Activated CD8-positive, alpha-beta T cell treated with anti-CD3 and anti-CD28 coated beads, Interleukin-2, amount 10 ng/mL, durations not matched to agents 7 days and 5 days (primary cell): ENCODE results near the gene ACVR1. TPM values are rescaled to one million over a fixed set of nuclear protein-coding genes. Genes with fewer than 3 reads are reported as not detected.
"Not testable (repeated sequence)": the region's sequence is repeated elsewhere in the genome, so short reads cannot be mapped to it uniquely, and the experiment has no call there.

ENCODE experiments used
- ATAC-seq: fragments of 150-1000 bp; cut with Tn5 transposase; one replicate; pipeline ENCODE4 v1.10.0; 2021; ENCODE audit warnings: moderate library complexity
- CTCF ChIA-PET: fragments of 350-600 bp; sonication (Branson Sonifier 250); formaldehyde crosslinking; loops from one replicate; lab custom pipeline; 2021; ENCODE audit warnings: antibody characterized with exemption; lab: Charles Lee
- POLR2A ChIA-PET: fragments of 350-600 bp; sonication (Branson Sonifier 250); formaldehyde crosslinking; loops from one replicate; lab custom pipeline; 2021; ENCODE audit warnings: antibody characterized with exemption; lab: Charles Lee
- DNase-seq: peaks from one replicate; pipeline ENCODE4 v3.0.0-alpha.2; 2020
- H3K27ac Mint-ChIP-seq: one replicate; pipeline ENCODE4 v1.8.0; 2021; ENCODE audit warnings: mild to moderate bottlenecking, mixed read lengths
- H3K27me3 Mint-ChIP-seq: one replicate; pipeline ENCODE4 v1.8.0; 2021; ENCODE audit warnings: low read depth, mixed read lengths
- H3K36me3 Mint-ChIP-seq: one replicate; pipeline ENCODE4 v1.8.0; 2021; ENCODE audit warnings: low read depth, mixed read lengths
- H3K4me1 Mint-ChIP-seq: one replicate; pipeline ENCODE4 v1.8.0; 2021; ENCODE audit warnings: low read depth, mixed read lengths
- H3K4me3 Mint-ChIP-seq: one replicate; pipeline ENCODE4 v1.8.0; 2021; ENCODE audit warnings: mild to moderate bottlenecking, mixed read lengths
- H3K9me3 Mint-ChIP-seq: one replicate; pipeline ENCODE4 v1.8.0; 2022; ENCODE audit warnings: mixed read lengths; ENCODE audit not compliant: insufficient read depth
- total RNA-seq, 2 experiments: library from RNA; stranded (reverse); gene quantifications; one replicate each; pipeline ENCODE4 v1.2.3, GENCODE V29; 2021

The ACVR1 gene
- total RNA-seq, 2 experiments from 2014 or later = 10.7 to 13.6 TPM

GRCh38 chr2:157726946-157727345 lies 149.2 kb downstream of the ACVR1 start:
- H3K36me3 Mint-ChIP-seq = peaks cover 19% of the 10 kb centered on the region
- ATAC-seq = no peak
- ChIA-PET POLR2A (no interaction called here), CTCF (interaction anchor here (0.7 kb wide), 1 partner anchor 98 kb away, joined by 3 read pairs; no protein-coding TSS in a partner anchor)
- no peaks in the 10 kb centered on the region for H3K4me1 Mint-ChIP-seq
- no peak for DNase-seq
- no peak overlapping the region for H3K4me3 Mint-ChIP-seq
- H3K27ac Mint-ChIP-seq = no peak overlapping the region
- H3K27me3 Mint-ChIP-seq = no peaks in the 10 kb centered on the region
- H3K9me3 Mint-ChIP-seq = peaks cover 23% of the 10 kb centered on the region

GRCh38 chr2:157725846-157726245 lies 150.3 kb downstream of the ACVR1 start:
- H3K27ac Mint-ChIP-seq = no peak overlapping the region
- CTCF ChIA-PET = no interaction called here
- H3K27me3 Mint-ChIP-seq = no peaks in the 10 kb centered on the region
- POLR2A ChIA-PET = no interaction called here
- no peak overlapping the region for H3K4me3 Mint-ChIP-seq
- DNase-seq (no peak), ATAC-seq (no peak)
- H3K4me1 Mint-ChIP-seq = no peaks in the 10 kb centered on the region
- peaks cover 28% of the 10 kb centered on the region for H3K9me3 Mint-ChIP-seq
- peaks cover 16% of the 10 kb centered on the region for H3K36me3 Mint-ChIP-seq

- DNase-seq = no peak
- no peak for ATAC-seq
- no peaks in the 10 kb centered on the region for H3K27me3 Mint-ChIP-seq
- no peaks in the 10 kb centered on the region for H3K4me1 Mint-ChIP-seq
- CTCF ChIA-PET = no interaction called here
- peaks cover 31% of the 10 kb centered on the region for H3K9me3 Mint-ChIP-seq
- H3K27ac Mint-ChIP-seq = no peak overlapping the region
- POLR2A ChIA-PET = no interaction called here
- H3K36me3 Mint-ChIP-seq = peaks cover 13% of the 10 kb centered on the region
- no peak overlapping the region for H3K4me3 Mint-ChIP-seq
These were observed 153.4 kb downstream of the ACVR1 start for GRCh38 chr2:157722580-157723234.

- Mint-ChIP-seq H3K27ac (no peak overlapping the region), H3K9me3 (peaks cover 31% of the 10 kb centered on the region), H3K4me3 (no peak overlapping the region), H3K36me3 (peaks cover 10% of the 10 kb centered on the region), H3K27me3 (no peaks in the 10 kb centered on the region), H3K4me1 (no peaks in the 10 kb centered on the region)
- no peak for ATAC-seq
- no peak for DNase-seq
- CTCF ChIA-PET = no interaction called here
- POLR2A ChIA-PET = no interaction called here
These were observed 155.6 kb downstream of the ACVR1 start for GRCh38 chr2:157720504-157720903.

GRCh38 chr2:157704653-157705052 lies 171.5 kb downstream of the ACVR1 start:
- H3K27me3 Mint-ChIP-seq, ATAC-seq, POLR2A ChIA-PET, H3K4me1 Mint-ChIP-seq, H3K36me3 Mint-ChIP-seq, H3K27ac Mint-ChIP-seq, H3K4me3 Mint-ChIP-seq, CTCF ChIA-PET, DNase-seq: not testable (repeated sequence)
- peaks cover 20% of the 10 kb centered on the region for H3K9me3 Mint-ChIP-seq

- H3K4me1 Mint-ChIP-seq, CTCF ChIA-PET, H3K27ac Mint-ChIP-seq, DNase-seq, H3K4me3 Mint-ChIP-seq, H3K36me3 Mint-ChIP-seq, H3K27me3 Mint-ChIP-seq, POLR2A ChIA-PET, ATAC-seq: not testable (repeated sequence)
- H3K9me3 Mint-ChIP-seq = peaks cover 21% of the 10 kb centered on the region
These were observed 172.0 kb downstream of the ACVR1 start for GRCh38 chr2:157704148-157704547.

- Mint-ChIP-seq H3K9me3 (peaks cover 21% of the 10 kb centered on the region), H3K4me1 (no peaks in the 10 kb centered on the region), H3K27me3 (peaks cover 3% of the 10 kb centered on the region), H3K4me3 (no peak overlapping the region), H3K36me3 (no peaks in the 10 kb centered on the region), H3K27ac (no peak overlapping the region)
- no peak for ATAC-seq
- DNase-seq = no peak
- CTCF ChIA-PET = interaction anchor here (0.9 kb wide), 1 partner anchor 33 kb away, joined by 3 read pairs; no protein-coding TSS in a partner anchor
- POLR2A ChIA-PET = no interaction called here
These were observed 176.3 kb downstream of the ACVR1 start for GRCh38 chr2:157699806-157700205.

GRCh38 chr2:157699009-157699408 lies 177.1 kb downstream of the ACVR1 start:
- Mint-ChIP-seq H3K27me3 (peaks cover 3% of the 10 kb centered on the region), H3K36me3 (no peaks in the 10 kb centered on the region), H3K9me3 (peaks cover 21% of the 10 kb centered on the region), H3K4me1 (no peaks in the 10 kb centered on the region), H3K4me3 (no peak overlapping the region), H3K27ac (no peak overlapping the region)
- ChIA-PET CTCF (interaction anchor here (0.9 kb wide), 1 partner anchor 32 kb away, joined by 3 read pairs; no protein-coding TSS in a partner anchor), POLR2A (no interaction called here)
- no peak for ATAC-seq
- DNase-seq = no peak

- Mint-ChIP-seq H3K27me3 (peaks cover 3% of the 10 kb centered on the region), H3K4me3 (no peak overlapping the region), H3K4me1 (no peaks in the 10 kb centered on the region), H3K27ac (no peak overlapping the region), H3K9me3 (peaks cover 18% of the 10 kb centered on the region), H3K36me3 (no peaks in the 10 kb centered on the region)
- DNase-seq (no peak), ATAC-seq (no peak)
- ChIA-PET CTCF (no interaction called here), POLR2A (no interaction called here)
These were observed 177.7 kb downstream of the ACVR1 start for GRCh38 chr2:157698430-157698829.

- Mint-ChIP-seq H3K4me1 (no peaks in the 10 kb centered on the region), H3K9me3 (peaks cover 15% of the 10 kb centered on the region), H3K36me3 (no peaks in the 10 kb centered on the region), H3K27me3 (no peaks in the 10 kb centered on the region), H3K4me3 (no peak overlapping the region), H3K27ac (no peak overlapping the region)
- ChIA-PET POLR2A (no interaction called here), CTCF (no interaction called here)
- DNase-seq = no peak
- ATAC-seq = no peak
These were observed 180.1 kb downstream of the ACVR1 start for GRCh38 chr2:157696036-157696435.

GRCh38 chr2:157692768-157693167 lies 183.4 kb downstream of the ACVR1 start:
- no peaks in the 10 kb centered on the region for H3K9me3 Mint-ChIP-seq
- ChIA-PET CTCF (no interaction called here), POLR2A (no interaction called here)
- H3K27ac Mint-ChIP-seq = no peak overlapping the region
- ATAC-seq (no peak), DNase-seq (no peak)
- no peaks in the 10 kb centered on the region for H3K36me3 Mint-ChIP-seq
- H3K4me1 Mint-ChIP-seq = no peaks in the 10 kb centered on the region
- H3K4me3 Mint-ChIP-seq = no peak overlapping the region
- no peaks in the 10 kb centered on the region for H3K27me3 Mint-ChIP-seq

GRCh38 chr2:157691695-157692094 lies 184.4 kb downstream of the ACVR1 start:
- H3K36me3 Mint-ChIP-seq = no peaks in the 10 kb centered on the region
- ATAC-seq = no peak
- no peak overlapping the region for H3K4me3 Mint-ChIP-seq
- POLR2A ChIA-PET = no interaction called here
- H3K9me3 Mint-ChIP-seq = no peaks in the 10 kb centered on the region
- DNase-seq = no peak
- CTCF ChIA-PET = no interaction called here
- H3K27ac Mint-ChIP-seq = no peak overlapping the region
- peaks cover under 1% of the 10 kb centered on the region for H3K27me3 Mint-ChIP-seq
- no peaks in the 10 kb centered on the region for H3K4me1 Mint-ChIP-seq

GRCh38 chr2:157691131-157691530 lies 185.0 kb downstream of the ACVR1 start:
- Mint-ChIP-seq H3K27ac (no peak overlapping the region), H3K4me3 (no peak overlapping the region), H3K4me1 (no peaks in the 10 kb centered on the region), H3K27me3 (peaks cover 2% of the 10 kb centered on the region), H3K9me3 (no peaks in the 10 kb centered on the region), H3K36me3 (no peaks in the 10 kb centered on the region)
- no peak for ATAC-seq
- DNase-seq = no peak
- ChIA-PET POLR2A (no interaction called here), CTCF (no interaction called here)
